ENCODE results near the gene DUSP22.
"Not testable (repeated sequence)": the region's sequence is repeated elsewhere in the genome, so short reads cannot be mapped to it uniquely, and the experiment has no call there.

DUSP22 gene

GRCh38 chr6:291697-292505, at the start of gene DUSP22:
TSS of gene DUSP22 (plus strand) at chr6:292487. CDS start at chr6:292540, 53 bp downstream.
- peak; percentile 92 for DNase-seq (ENCODE audit: low read depth)
- H3K4me3 ChIP-seq (ENCODE audit: low read depth, low read length): peak within 1 kb of the TSS; percentile 86
- TF ChIP-seq, protein P1, sequence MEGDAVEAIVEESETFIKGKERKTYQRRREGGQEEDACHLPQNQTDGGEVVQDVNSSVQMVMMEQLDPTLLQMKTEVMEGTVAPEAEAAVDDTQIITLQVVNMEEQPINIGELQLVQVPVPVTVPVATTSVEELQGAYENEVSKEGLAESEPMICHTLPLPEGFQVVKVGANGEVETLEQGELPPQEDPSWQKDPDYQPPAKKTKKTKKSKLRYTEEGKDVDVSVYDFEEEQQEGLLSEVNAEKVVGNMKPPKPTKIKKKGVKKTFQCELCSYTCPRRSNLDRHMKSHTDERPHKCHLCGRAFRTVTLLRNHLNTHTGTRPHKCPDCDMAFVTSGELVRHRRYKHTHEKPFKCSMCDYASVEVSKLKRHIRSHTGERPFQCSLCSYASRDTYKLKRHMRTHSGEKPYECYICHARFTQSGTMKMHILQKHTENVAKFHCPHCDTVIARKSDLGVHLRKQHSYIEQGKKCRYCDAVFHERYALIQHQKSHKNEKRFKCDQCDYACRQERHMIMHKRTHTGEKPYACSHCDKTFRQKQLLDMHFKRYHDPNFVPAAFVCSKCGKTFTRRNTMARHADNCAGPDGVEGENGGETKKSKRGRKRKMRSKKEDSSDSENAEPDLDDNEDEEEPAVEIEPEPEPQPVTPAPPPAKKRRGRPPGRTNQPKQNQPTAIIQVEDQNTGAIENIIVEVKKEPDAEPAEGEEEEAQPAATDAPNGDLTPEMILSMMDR (IDR thresholded peaks at IDR 0.05; ENCODE audit: insufficient read depth, low read depth, low read length, missing control alignments): no peak

- TF ChIP-seq, protein P1 (IDR thresholded peaks at IDR 0.05; ENCODE audit: insufficient read depth, low read depth, low read length, missing control alignments): no peak
- no peak overlapping the region for H3K4me3 ChIP-seq (ENCODE audit: low read depth, low read length)
Measured at GRCh38 chr6:246352-246751, 45.9 kb upstream of the DUSP22 start.

DNA sequence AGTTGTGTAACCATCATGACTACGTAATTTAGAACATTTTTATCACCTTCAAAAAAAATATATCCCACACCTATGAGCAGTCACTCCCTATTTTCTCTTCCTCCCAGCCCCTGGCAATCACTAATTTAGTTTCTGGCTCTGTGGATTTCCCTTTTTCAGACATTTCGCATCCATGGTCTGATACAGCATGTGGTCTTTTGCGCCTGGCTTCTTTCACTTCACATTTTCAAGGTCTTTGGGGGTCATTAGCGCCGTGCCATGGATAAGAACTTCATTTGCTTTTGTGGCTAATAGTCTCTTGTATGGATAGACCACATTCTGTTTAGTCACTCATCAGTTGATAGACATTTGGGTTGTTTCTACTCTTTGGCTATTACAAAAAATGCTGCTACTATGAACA, 44.9 kb upstream of the DUSP22 start:
- TF ChIP-seq, protein P1 (IDR thresholded peaks at IDR 0.05; ENCODE audit: insufficient read depth, low read depth, low read length, missing control alignments): no peak
- H3K4me3 ChIP-seq (ENCODE audit: low read depth, low read length): no peak overlapping the region
- DNase-seq (ENCODE audit: low read depth): no peak

More at GRCh38 chr6:246352-246751, 45.9 kb upstream of the DUSP22 start:
- no peak for DNase-seq (ENCODE audit: low read depth)

DNA sequence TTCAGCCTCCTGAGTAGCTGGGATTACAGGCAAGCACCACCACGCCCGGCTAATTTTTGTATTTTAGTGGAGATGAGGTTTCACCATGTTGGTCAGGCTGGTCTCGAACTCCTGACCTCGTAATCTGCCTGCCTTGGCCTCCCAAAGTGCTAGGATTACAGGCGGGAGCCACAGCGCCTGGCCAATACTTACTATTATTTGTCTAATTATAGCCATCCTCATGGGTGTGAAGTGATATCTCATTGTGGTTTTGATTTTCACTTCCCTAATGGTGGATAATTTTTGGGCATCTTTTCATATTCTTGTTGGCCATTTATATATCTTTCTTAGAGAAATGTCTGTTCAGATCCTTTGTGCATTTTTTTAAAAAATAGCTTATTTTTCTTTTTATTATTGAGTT, 44.2 kb upstream of the DUSP22 start:
- H3K4me3 ChIP-seq (ENCODE audit: low read depth, low read length); DNase-seq (ENCODE audit: low read depth): not testable (repeated sequence)

- TF ChIP-seq, protein P1 (IDR thresholded peaks at IDR 0.05; ENCODE audit: insufficient read depth, low read depth, low read length, missing control alignments): no peak
- H3K4me3 ChIP-seq (ENCODE audit: low read depth, low read length): no peak overlapping the region
- DNase-seq (ENCODE audit: low read depth): peak; percentile 49
Measured at GRCh38 chr6:250676-251075, 41.6 kb upstream of the DUSP22 start.

GRCh38 chr6:251920-252319, 40.4 kb upstream of the DUSP22 start:
- TF ChIP-seq, protein P1 (IDR thresholded peaks at IDR 0.05; ENCODE audit: insufficient read depth, low read depth, low read length, missing control alignments): no peak
- peak; percentile 79 for DNase-seq (ENCODE audit: low read depth)
- no peak overlapping the region for H3K4me3 ChIP-seq (ENCODE audit: low read depth, low read length)

DNA sequence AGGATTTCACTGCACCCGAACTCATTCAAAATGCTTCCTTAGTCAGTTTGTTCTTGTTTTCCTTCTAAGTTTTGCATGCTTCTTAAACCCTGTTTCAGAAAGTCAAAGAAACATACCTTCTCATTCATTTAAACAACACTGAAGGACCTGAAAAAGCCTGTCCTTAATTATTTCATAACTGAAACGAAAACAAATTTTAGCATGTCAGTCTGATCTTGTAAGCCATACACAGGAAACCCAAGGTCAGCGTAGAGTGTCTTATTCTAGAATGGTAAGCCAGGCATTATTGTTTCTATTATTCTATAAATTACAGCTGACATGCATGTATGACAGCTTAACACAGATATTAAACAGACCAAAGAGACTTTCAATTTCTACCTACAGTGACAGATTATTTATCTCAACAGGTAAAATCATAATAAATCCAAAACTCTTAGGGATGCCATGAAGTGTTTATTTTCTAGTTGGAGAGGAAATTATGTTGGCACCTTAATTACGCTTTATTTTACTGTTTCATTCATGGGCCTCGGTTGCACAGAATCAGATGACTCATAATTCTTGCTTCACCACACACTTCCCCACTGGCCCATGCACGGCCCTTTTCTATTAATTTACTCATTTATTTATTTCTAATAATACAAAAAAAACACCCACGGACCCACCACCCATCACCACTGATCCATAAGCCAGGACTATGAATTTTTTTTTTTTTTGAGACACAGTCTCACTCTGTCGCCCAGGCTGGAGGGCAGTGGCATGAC, 39.3 kb upstream of the DUSP22 start:
- H3K4me3 ChIP-seq (ENCODE audit: low read depth, low read length): peak overlapping the region; percentile 45
- TF ChIP-seq, protein P1 (IDR thresholded peaks at IDR 0.05; ENCODE audit: insufficient read depth, low read depth, low read length, missing control alignments): no peak
- DNase-seq (ENCODE audit: low read depth): peak; percentile 81
